ENCODE data around the gene PSMD8. TPM values are rescaled to one million over a fixed set of nuclear protein-coding genes. Genes with fewer than 3 reads are reported as not detected.

The PSMD8 gene
- total RNA-seq (2014; rRNA removed; shearing (Covaris generic)) (224 and 238 TPM in 2 replicates), total RNA-seq (2022) (158 and 169 TPM in 2 replicates), Bru-seq, nascent RNA (percentile 70 among the genes with signal in this experiment), BruChase-seq, experiment 1, labeled RNA remaining after a 6-hour chase (percentile 88 among the genes with signal in this experiment), BruChase-seq, experiment 2, labeled RNA remaining after a 2-hour chase (percentile 81 among the genes with signal in this experiment)
- long read RNA-seq, transcript PSMD8-208 (6 exons, 771 nt), result minor isoform, 13 of 298 reads
- long read RNA-seq, transcript PSMD8-201 (7 exons, 1,553 nt), result major isoform, 275 of 298 reads
- long read RNA-seq, partial matches to known transcripts, result 6 of 298 reads
- long read RNA-seq, other reads (novel, unspliced or antisense), result 2 of 298 reads

DNA sequence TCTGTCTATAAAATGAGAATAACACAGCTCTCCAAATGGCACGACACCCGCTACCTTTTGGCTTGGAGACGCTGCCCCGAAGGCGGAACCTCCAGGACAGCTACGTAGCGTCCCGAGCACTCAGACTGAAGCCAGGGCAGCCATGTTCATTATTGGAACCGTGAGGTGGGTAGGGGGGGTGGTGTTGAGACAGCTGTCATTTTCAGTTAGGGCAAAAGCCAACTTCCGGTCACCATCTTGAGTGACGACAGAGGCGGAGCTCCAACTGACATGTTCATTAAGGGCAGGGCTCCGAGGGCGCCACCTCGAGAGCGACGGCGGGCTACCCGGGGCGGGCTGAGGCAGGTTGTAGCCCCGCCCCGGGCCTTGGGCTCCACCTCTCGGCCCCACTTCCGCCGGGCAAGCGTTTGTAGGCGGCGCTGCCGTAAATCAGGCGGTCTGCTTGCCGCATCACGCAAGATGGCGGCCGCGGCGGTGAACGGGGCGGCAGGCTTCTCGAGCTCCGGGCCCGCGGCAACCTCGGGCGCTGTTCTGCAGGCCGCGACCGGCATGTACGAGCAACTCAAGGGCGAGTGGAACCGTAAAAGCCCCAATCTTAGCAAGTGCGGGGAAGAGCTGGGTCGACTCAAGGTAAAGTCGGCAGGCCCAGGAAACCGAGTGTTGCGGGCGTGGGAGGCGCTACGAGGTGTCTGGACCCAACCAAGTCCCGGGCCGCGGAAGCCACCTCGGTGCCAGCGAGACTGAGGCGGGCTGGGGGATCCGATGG lies at the start of gene PSMD8:
Gene PSMD8, plus strand, starts transcription at position 240 of the 766 bp plus-strand sequence. Its CDS starts 31 bp downstream, at position 271.
- intact Hi-C loops (cut with micrococcal nuclease; ENCODE audit: unreplicated experiment), result loop anchor here (1.0 to 2.0 kb wide), 4 partner anchors 14 to 58 kb away; partner anchors contain the start of genes FAM98C, GGN and SPRED3
- H3K36me3 ChIP-seq (ENCODE audit: insufficient read depth, low read length), result peaks cover 32% of the 10 kb centered on the region
- ChIA-PET POLR2A (interaction anchor here (0.7 to 2.1 kb wide), 17 partner anchors 12 to 475 kb away, joined by 3 to 12 read pairs (median 5); partner anchors contain the start of genes CATSPERG, FAM98C, GGN and WDR87), CTCF (ENCODE audit: unreplicated experiment) (interaction anchor here (0.7 to 1.1 kb wide), 5 partner anchors 13 to 131 kb away, joined by 3 to 11 read pairs (median 4); partner anchors contain the start of genes CATSPERG, FAM98C and GGN)
- no peaks in the 10 kb centered on the region for H3K9me2 ChIP-seq (ENCODE audit: insufficient read depth, low read length)
- TF ChIP-seq, protein P1, sequence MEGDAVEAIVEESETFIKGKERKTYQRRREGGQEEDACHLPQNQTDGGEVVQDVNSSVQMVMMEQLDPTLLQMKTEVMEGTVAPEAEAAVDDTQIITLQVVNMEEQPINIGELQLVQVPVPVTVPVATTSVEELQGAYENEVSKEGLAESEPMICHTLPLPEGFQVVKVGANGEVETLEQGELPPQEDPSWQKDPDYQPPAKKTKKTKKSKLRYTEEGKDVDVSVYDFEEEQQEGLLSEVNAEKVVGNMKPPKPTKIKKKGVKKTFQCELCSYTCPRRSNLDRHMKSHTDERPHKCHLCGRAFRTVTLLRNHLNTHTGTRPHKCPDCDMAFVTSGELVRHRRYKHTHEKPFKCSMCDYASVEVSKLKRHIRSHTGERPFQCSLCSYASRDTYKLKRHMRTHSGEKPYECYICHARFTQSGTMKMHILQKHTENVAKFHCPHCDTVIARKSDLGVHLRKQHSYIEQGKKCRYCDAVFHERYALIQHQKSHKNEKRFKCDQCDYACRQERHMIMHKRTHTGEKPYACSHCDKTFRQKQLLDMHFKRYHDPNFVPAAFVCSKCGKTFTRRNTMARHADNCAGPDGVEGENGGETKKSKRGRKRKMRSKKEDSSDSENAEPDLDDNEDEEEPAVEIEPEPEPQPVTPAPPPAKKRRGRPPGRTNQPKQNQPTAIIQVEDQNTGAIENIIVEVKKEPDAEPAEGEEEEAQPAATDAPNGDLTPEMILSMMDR (conservative IDR thresholded peaks at IDR 0.05; ENCODE audit: low read length), result peak; percentile 56
- TF ChIP-seq EZH2phosphoT487 (IDR thresholded peaks at IDR 0.05; ENCODE audit: borderline replicate concordance, low read depth, low read length), result no peak
- peaks cover 32% of the 10 kb centered on the region for H3K79me2 ChIP-seq (ENCODE audit: insufficient read depth, low read depth, low read length)
- H3K27ac ChIP-seq (ENCODE audit: low read depth, low read length, poor library complexity, severe bottlenecking), result peak within 1 kb of the TSS; percentile 54
- H3K9me3 ChIP-seq (ENCODE audit: low read length), result no peaks in the 10 kb centered on the region
- peak within 1 kb of the TSS; percentile 95 for H3K4me2 ChIP-seq (ENCODE audit: low read length)
- H2AFZ ChIP-seq (ENCODE audit: low read length), result peak within 1 kb of the TSS; percentile 93; the same call in 1 of the 2 replicates
- no TSS peak for BruUV-seq (replicated peaks)
- peaks cover 21% of the 10 kb centered on the region for H3K4me1 ChIP-seq (ENCODE audit: insufficient read depth, low read length, poor library complexity, severe bottlenecking)
- peaks cover 4% of the 10 kb centered on the region; the same call in 1 of the 2 replicates for H4K20me1 ChIP-seq (ENCODE audit: insufficient read depth, low read length)
- peak within 1 kb of the TSS; percentile 84 for H3K4me3 ChIP-seq (ENCODE audit: low read depth, low read length, poor library complexity, severe bottlenecking)
- peak; percentile 100 for DNase-seq (ENCODE audit: low spot score)

GRCh38 chr19:38326591-38326990 lies 47.8 kb upstream of the PSMD8 start:
- intact Hi-C loops (cut with micrococcal nuclease; ENCODE audit: unreplicated experiment), result no loop called here

More at GRCh38 chr19:38326591-38326990, 47.8 kb upstream of the PSMD8 start:
- ChIA-PET CTCF (ENCODE audit: unreplicated experiment) (no interaction called here), POLR2A (no interaction called here)
- Histone ChIP-seq H3K36me3 (ENCODE audit: insufficient read depth, low read length) (peaks cover 6% of the 10 kb centered on the region; the same call in 1 of the 2 replicates), H3K4me2 (ENCODE audit: low read length) (no peak overlapping the region), H4K20me1 (ENCODE audit: insufficient read depth, low read length) (no peaks in the 10 kb centered on the region), H3K9me3 (ENCODE audit: low read length) (no peaks in the 10 kb centered on the region), H3K79me2 (ENCODE audit: insufficient read depth, low read depth, low read length) (no peaks in the 10 kb centered on the region), H2AFZ (ENCODE audit: low read length) (no peak overlapping the region), H3K9me2 (ENCODE audit: insufficient read depth, low read length) (no peaks in the 10 kb centered on the region), H3K4me1 (ENCODE audit: insufficient read depth, low read length, poor library complexity, severe bottlenecking) (no peaks in the 10 kb centered on the region), H3K4me3 (ENCODE audit: low read depth, low read length, poor library complexity, severe bottlenecking) (no peak overlapping the region), H3K27ac (ENCODE audit: low read depth, low read length, poor library complexity, severe bottlenecking) (no peak overlapping the region)
- TF ChIP-seq, protein P1 (conservative IDR thresholded peaks at IDR 0.05; ENCODE audit: low read length), result no peak
- no peak for TF ChIP-seq EZH2phosphoT487 (IDR thresholded peaks at IDR 0.05; ENCODE audit: borderline replicate concordance, low read depth, low read length)
- BruUV-seq (replicated peaks), result no TSS peak
- DNase-seq (ENCODE audit: low spot score), result no peak
